HG03460 (cell line): ENCODE measurements around the gene PROM1.

Source experiments
- ATAC-seq: cut with Tn5 transposase; IDR thresholded peaks from one replicate; pipeline ENCODE4 v1.9.1; 2021; ENCODE audit not compliant: unreplicated experiment

Gene PROM1

DNA sequence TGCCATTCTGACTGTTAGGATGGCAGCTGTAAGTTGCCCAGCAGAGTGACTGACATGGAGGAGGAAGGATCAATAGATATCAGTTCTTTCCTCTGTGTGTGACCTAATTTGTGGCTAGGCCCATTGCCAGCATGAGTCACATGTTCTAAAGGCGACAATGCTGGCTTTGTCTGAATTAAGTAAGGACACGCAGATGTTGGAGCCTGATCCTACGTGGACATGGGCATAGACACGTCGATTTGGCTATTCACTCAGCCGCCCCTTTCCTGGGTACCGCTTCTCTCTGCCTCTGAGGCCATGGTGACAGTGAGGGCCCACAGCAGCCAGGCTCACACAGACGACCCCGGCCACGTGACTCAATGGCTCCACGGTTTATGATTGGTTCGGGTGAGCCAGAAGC lies 16.3 kb downstream of the PROM1 start:
- ATAC-seq: no peak

DNA sequence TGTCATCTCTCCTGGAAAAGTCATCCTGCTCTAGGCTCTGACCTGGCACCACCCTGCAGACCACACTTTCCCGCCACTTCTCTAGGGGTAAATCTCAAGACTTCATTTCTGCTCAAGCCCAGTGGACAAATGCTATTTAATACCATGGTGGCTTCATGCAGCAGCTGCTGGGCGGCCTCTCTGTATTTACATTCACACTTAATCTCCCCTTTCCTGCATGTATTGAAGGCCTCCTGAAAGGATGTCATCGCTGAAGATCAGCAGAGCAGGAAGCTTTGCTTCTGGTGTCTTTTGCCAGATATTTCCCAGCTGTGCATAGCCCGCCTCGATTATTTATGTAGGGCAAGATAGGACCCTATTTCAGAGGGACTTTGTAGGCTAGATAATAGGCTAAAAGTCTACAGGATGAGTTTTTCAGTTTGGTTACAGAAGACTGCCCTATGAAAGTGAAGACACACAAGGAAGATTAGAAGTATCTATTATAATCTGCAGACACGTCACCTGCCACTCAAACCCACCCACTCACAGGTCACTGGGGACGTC lies 17.2 kb downstream of the PROM1 start:
- no peak for ATAC-seq

DNA sequence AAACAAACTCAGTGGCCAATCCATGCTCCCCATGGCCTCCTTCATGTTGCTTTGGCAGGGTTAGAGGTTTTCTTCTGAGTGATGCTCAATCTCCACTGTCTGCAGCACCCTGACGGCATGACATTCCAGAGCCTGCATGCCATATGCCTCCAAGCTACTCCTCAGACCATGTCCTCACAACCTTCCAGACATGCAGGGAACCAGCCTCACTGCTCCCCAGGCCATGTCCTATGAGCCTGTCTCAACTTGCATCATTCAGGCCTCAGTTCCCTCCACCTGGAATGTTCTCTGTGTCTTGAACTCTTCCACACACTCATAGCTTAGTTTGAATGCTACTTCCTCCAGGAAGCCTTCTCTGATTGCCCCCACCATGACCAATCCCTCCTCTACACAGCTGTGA lies 18.8 kb downstream of the PROM1 start:
- no peak for ATAC-seq

GRCh38 chr4:16062601-16063000 lies 21.2 kb downstream of the PROM1 start:
- no peak for ATAC-seq

DNA sequence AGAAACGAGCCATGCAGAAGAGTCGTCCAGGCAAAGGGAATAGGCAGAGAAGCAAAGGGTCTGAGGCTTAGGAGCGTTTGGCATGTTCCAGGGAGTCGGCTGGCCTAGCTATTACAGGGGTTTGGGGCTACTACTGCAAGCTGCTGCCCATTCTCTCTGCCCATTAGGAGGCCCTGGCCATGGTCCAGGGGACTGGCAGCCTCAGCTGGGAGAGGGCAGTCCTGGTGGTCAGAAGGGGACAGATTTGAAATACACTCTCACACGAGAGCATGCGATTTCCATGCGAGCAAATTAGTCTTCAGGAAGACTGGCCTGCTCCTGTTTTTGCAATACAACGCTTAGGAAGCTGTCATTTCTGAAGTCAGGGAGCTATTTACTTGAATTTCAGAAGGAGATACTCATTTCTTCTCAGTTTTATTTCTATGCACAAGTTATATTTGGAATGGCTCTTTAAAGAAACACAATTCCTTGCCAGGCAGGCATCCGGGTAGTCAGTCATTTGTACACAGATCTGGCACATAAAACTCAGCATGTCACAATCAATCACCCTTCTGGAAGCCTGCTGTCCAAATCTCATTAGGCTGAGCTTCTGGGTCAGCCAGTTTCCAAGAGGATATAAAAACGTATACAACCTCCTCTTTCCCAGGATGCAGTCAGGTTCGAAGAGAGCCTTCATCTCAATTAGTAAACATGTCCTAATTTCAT lies 27.0 kb downstream of the PROM1 start:
- ATAC-seq: no peak

GRCh38 chr4:16055873-16056272 lies 27.9 kb downstream of the PROM1 start:
- ATAC-seq: no peak

- ATAC-seq: no peak
Measured at GRCh38 chr4:16055471-16055870, 28.4 kb downstream of the PROM1 start.

DNA sequence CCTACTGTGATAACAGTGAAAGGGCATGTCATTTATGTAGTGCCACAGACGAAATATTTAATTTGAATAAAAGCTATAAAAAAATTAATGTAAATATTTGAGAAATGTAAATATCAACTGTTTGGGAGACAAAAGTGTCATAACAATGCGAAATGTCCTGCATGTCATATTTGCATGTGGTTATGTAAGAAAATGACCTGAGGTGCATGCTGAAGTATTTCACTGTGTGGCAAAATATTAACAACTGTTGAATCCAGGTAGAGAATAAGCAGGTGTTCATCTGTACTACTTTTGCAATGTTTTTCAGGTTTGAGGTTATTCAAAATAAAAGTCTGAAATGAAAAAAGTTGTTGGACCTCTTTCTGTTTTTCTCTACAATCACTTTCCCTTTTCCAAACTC lies 30.9 kb downstream of the PROM1 start:
- no peak for ATAC-seq

DNA sequence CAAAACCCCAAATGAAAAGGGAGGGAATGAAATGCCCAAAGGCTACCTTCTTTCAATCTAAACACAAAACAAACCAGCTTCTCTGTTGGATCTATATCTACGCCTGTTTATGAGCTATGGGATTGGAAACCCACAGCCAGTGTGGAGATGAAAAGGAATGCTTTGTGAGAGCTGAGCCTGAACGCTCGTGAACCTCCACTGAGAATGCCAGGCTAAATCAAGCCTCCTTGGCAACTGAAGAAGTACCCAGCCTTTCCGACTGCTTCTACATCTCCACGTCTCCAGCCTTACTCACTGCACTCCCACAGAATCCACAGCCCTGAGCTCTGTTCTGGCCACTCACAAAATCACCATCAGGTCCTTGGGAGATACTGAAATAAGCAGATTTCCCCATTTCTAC lies 31.8 kb downstream of the PROM1 start:
- ATAC-seq: no peak

DNA sequence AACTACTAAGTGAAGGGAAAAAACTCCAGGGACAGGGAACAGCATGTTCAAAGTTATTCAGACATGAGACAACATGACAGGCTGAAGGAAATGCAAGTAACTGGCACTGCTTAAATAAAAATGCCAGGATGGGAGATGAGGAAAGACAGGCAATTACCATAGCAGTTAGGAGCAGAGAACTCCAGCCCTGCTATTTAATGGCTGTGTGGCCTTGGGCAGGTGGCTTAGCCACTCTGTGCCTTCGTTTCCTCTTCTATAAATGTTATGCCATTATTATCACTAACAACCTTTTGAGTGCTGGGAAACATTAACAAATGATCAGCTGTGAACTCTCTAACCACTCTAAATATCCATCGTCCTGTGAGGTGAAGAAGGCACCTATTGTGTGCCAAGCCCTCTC lies 32.7 kb downstream of the PROM1 start:
- no peak for ATAC-seq

DNA sequence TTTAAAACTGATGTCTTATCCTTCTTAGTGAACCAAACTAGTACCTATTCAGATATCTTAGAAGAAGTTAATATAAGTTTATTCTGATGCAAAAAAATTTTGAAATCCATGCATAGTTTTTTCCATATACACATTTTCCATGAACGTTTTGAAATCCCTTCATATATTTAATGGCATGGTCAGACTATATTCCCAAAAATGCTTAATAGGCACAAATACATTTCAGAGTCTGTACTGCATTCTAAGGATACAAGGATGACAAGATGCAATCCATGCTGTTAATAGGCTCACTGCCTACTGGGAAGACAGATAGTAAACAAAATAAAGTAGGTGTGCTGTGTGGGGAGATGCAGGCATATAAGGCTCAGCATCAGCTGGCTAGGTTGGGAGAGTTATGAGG lies 33.2 kb downstream of the PROM1 start:
- no peak for ATAC-seq

- no peak for ATAC-seq
Measured at GRCh38 chr4:16048619-16049419, 35.0 kb downstream of the PROM1 start.

- ATAC-seq: no peak
Measured at GRCh38 chr4:16045687-16046086, 38.1 kb downstream of the PROM1 start.

DNA sequence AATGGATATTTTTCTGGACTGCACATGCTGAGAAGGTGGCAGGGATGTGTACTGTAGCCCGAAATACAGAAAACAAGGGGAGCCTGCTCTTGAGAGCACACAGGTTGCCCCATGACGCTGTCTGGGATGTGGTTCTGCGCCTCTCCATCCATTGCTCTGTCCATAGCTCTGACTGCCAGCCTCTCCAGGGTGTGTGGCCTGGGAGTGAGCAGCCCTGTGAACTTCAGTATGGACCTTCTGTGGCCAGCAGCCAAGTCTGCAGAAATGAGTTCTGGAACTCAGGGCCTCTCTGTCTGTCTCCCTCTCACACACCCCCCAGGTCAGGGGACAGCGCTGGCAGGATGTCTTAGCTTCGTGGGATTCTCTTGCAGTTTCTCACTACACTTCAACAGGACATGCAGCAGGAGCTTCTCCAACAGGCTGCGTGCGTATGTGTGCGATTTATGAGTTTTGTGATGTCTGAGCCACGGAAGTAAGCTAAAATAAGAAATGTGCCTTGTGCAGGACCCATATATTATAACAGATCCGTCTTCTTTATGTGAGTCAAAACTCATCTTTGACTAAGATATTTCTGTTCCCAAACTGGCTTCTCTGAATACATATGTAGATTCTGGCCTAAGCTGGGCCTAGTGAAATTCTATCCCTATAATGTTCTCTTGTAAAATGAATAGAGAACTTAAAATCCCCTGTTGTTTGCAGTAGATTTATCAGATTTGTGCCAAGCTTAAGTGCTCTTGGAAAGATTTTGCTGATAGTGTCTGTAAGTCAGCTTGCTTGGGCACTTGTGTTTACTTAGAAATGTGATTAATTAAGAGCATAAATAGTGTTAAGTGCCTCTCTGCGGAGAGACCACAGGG lies 40.0 kb downstream of the PROM1 start:
- ATAC-seq: no peak

DNA sequence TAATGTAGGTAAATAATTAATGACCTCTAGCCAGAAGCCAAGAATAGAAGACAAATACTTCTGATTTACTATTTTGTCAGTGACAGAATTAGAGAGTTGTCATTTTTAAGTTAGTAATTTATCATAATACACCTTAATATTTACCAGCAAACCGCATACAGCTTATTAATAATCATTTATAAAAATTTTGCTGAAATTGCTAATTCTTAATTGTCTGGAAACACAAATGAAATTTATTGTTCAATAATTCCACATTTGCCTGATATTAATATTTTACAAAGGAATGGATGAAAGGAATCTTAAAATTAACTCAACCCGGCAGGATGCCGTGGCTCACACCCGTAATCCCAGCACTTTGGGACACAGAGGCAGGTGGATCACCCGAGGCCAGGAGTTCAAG lies 44.7 kb downstream of the PROM1 start:
- no peak for ATAC-seq

- ATAC-seq: no peak
Measured at GRCh38 chr4:16037901-16038300, 45.9 kb downstream of the PROM1 start.

GRCh38 chr4:16035843-16036242 lies 48.0 kb downstream of the PROM1 start:
- ATAC-seq: no peak

GRCh38 chr4:16034010-16034748 lies 49.6 kb downstream of the PROM1 start:
- ATAC-seq: no peak

GRCh38 chr4:16032396-16032770 lies 51.4 kb downstream of the PROM1 start:
- ATAC-seq: no peak

- no peak for ATAC-seq
Measured at GRCh38 chr4:16031546-16032395, 52.1 kb downstream of the PROM1 start.
